GM23338 (cell line): ENCODE data around the gene RGS19. TPM values are rescaled to one million over a fixed set of nuclear protein-coding genes. Genes with fewer than 3 reads are reported as not detected.

Experiments
- CREB1 ChIP-seq: fragments of 250-450 bp; sonication (Bioruptor Pico); IDR thresholded peaks from 2 replicates; pipeline ENCODE4 v1.5.0; 2020; ENCODE audit warnings: low read depth, mild to moderate bottlenecking, moderate library complexity
- EZH2 ChIP-seq: fragments of 200-600 bp; sonication (generic); IDR thresholded peaks from one replicate; pipeline ENCODE4 v1.8.0; 2017; ENCODE audit warnings: antibody characterized with exemption, mild to moderate bottlenecking, low read depth; ENCODE audit not compliant: unreplicated experiment
- EZH2phosphoT487 ChIP-seq: fragments of 200-600 bp; sonication (generic); IDR thresholded peaks from one replicate; pipeline ENCODE4 v1.8.1; 2018; ENCODE audit warnings: antibody characterized with exemption; ENCODE audit not compliant: unreplicated experiment
- NANOG ChIP-seq: IDR thresholded peaks from 2 replicates; pipeline ENCODE4 v1.6.1; 2016; ENCODE audit warnings: antibody characterized with exemption, borderline replicate concordance
- POLR2AphosphoS5 ChIP-seq: IDR thresholded peaks from 2 replicates; pipeline ENCODE4 v1.6.1; 2016; ENCODE audit warnings: antibody characterized with exemption, low read depth
- REST ChIP-seq: IDR thresholded peaks from one replicate; pipeline ENCODE4 v1.6.1; 2018; ENCODE audit warnings: antibody characterized with exemption; ENCODE audit not compliant: unreplicated experiment
- STAT1 ChIP-seq: IDR thresholded peaks from one replicate; pipeline ENCODE4 v1.6.1; 2016; ENCODE audit warnings: antibody characterized with exemption; ENCODE audit not compliant: unreplicated experiment
- ZNF114 ChIP-seq: fragments of 250-450 bp; sonication (Bioruptor Pico); IDR thresholded peaks from 2 replicates; pipeline ENCODE4 v1.5.0; 2020; ENCODE audit warnings: mild to moderate bottlenecking, moderate library complexity
- ZNF462 ChIP-seq: fragments of 250-450 bp; sonication (Bioruptor Pico); IDR thresholded peaks from 2 replicates; pipeline ENCODE4 v1.5.0; 2020; ENCODE audit warnings: mild to moderate bottlenecking, moderate library complexity
- polyA plus RNA-seq: library from polyadenylated mRNA; unstranded; fragments of >200 nt; fragmentation: Nextera tagmentation; extraction: Ambion mirVana; gene quantifications from 2 replicates; pipeline ENCODE4 v1.2.1, GENCODE V29; 2016
- total RNA-seq: library from RNA; depleted of rRNA; stranded (reverse); fragments of >200 nt; shearing (Covaris generic); gene quantifications from 2 replicates; pipeline ENCODE4 v1.2.3, GENCODE V29; 2014
- TF ChIP-seq, protein P1 (sequence below): IDR thresholded peaks from 2 replicates; pipeline ENCODE4 v1.6.1; 2016; ENCODE audit warnings: antibody characterized with exemption

Gene RGS19
- total and polyA plus RNA-seq, 2 experiments from 2014 or later = 13.1 to 19.7 TPM

- no peak for TF ChIP-seq ZNF462
- TF ChIP-seq ZNF114 (CRISPR knock-in tag) = no peak
- no peak for TF ChIP-seq EZH2phosphoT487
- no peak for TF ChIP-seq NANOG
- no peak for TF ChIP-seq CREB1
- no peak for TF ChIP-seq POLR2AphosphoS5
- no peak for TF ChIP-seq EZH2
- TF ChIP-seq, protein P1, sequence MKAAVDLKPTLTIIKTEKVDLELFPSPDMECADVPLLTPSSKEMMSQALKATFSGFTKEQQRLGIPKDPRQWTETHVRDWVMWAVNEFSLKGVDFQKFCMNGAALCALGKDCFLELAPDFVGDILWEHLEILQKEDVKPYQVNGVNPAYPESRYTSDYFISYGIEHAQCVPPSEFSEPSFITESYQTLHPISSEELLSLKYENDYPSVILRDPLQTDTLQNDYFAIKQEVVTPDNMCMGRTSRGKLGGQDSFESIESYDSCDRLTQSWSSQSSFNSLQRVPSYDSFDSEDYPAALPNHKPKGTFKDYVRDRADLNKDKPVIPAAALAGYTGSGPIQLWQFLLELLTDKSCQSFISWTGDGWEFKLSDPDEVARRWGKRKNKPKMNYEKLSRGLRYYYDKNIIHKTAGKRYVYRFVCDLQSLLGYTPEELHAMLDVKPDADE = no peak
- TF ChIP-seq REST = no peak
- no peak for TF ChIP-seq STAT1
Observed at GRCh38 chr20:64076061-64076997, 3.0 kb downstream of the RGS19 start (continued).
